Left forelimb (tissue), 1 donor: ENCODE measurements around the gene ABCB1.
"Not testable (repeated sequence)": the region's sequence is repeated elsewhere in the genome, so short reads cannot be mapped to it uniquely, and the experiment has no call there.

Source experiments
- DNase-seq: peaks from one replicate; pipeline ENCODE4 v3.0.0-alpha.2; 2018; ENCODE audit warnings: low spot score

The ABCB1 gene

DNA sequence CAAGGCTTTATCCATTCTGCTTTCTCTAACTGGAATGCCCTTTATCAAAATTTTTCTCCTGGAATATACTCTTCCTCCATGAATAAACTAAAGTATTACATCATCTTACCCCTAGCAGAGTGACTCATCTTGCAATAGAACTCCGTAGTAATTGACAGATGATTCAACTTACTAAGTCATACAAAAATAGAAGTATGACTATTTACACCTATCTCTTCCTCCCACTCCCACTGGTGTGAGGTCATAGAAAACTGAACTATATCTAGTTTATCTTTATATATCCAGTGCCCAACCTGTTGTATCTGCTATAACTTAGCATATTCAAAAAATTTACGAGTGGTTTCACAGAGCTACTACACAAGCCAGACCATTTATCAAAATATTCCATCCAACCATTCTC, 26.1 kb downstream of the ABCB1 start:
- DNase-seq: no peak

DNA sequence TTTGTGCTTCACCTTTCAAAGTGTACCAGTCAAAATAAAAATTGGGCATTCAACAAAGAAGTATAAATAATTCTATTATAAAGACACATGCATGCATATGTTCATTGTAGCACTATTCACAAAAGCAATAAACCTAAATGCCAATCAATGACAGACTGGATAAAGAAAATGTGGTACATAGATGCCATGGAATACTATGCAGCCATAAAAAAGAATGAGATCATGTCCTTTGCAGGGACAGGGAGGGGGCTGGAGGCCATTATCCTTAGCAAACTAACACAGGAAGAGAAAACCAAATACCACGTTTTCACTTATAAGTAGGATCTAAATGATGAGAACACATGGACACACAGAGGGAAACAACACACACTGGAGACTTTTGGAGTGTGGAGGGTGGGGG, 28.2 kb downstream of the ABCB1 start:
- not testable (repeated sequence) for DNase-seq

DNA sequence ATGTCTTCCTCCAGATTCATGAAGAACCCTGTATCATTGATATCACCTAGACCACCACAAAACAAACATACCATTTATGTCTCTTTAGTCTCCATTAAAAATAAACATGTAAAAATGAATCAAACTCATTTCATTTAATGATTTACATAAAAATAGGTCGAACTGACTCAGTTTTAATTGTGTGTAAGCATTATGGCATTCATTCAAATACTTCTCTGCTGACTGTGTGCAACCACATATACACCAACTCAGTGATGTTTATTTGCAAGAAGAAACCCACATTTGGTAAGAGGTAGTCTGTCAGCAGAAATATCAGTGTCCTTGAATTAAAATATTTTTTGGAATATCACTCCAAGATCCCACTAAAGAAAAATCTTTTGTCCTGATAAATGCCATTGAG, 30.5 kb downstream of the ABCB1 start:
- no peak for DNase-seq

DNA sequence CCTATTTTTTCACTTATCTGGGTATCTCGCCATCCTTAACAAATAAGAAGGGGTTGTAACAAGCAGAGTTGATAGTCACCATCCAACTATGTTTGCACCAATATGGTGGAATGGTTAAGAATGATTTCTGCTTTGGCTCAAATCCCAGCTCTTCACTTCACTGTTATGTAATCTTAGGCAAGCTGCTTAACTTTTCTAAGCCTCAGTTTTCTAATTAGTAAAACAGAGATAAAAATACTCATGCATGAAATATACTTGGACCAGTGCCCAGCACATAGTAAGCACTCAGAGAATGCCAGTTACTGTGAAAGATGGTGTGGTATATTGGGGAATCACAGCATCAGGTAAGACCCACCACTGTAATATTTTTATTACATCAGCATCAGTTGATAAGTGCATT, 33.6 kb downstream of the ABCB1 start:
- DNase-seq: no peak

DNA sequence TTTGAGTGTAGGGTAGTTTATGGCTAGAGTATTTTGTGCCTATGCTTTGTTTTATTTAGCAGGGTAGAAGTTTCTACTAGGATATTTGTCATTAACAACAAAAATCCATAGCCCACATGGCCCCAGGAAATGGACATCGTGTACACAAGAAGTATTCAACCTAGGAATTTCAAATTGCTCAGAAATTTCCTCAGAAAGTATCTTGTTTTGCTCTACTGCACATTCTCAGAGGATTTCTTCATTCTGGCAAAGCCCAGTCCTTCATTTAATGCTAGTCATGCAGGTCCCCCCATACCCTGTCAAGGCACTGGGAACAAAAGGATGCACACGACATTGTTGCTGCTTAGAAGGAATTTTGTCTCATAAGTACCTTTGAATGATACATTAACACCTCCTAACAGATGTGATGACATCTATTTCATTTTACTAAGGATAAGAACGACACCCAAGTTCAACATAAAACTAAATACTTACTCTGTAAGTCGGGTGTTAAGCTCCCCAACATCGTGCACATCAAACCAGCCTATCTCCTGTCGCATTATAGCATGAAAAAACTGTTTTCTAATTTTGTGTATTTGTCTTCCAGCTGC, 34.3 kb downstream of the ABCB1 start:
- DNase-seq: no peak

DNA sequence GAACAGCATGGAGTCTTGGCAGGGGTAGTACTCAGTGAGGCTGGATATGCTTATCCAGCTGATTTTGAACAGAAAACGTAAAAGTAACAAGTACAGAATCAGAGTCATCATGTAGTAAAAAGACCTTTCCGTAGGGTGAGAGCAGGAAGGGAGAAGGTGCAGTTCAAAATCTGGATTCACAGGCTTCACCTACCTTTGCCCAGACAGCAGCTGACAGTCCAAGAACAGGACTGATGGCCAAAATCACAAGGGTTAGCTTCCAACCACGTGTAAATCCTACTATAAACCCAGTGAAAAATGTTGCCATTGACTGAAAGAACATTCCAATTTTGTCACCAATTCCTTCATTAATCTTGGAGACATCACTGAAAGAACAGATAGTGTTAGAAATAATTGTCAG, 34.8 kb downstream of the ABCB1 start:
- no peak for DNase-seq

DNA sequence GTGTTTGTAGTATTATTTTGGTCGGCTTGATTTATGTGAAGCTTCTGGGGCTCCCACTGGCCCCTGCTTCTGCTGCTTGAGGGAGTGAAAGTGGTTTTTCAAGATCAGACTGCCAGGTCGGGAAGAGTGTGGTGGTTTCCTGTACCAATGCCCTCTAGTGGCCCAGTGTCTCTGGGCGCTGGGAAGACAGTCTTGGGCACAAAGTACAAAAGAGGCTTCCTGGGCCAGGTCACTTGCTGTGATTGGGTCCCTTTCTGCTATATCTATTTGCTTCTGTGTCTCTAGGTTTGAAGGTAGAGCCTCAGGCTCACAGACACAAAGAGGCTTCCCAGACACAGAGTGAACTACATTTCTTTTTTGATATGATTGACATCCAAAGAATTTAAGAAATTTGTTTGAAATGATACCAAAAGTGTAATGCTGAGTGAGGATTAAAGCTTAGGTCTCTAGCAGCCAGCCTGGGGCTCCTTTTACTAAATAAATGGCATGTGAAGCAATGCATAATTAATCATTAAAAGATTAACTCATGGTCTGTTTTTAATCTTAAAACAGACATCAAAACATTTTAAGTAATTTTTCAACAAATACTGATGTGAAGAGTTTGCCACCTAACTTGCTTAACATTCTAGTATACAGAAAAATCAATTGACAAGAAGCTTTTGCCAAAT, 36.3 kb downstream of the ABCB1 start:
- DNase-seq: no peak

DNA sequence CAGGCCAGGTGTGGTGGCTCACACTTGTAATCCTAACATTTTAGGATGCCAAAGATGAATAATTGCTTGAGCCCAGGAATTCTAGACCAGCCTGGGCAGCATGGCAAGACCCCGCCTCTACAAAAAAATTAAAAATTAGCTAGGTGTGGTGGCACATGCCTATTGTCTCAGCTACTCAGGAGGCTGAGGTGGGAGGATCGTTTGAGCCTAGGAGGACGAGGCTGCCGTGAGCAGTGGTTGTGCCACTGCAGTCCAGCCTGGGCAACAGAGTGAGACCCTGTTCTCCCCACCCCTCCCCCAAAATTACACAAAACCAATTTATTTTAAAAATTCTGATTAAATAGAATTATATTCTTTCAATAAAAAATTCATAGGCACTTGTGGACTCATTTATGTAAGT, 39.0 kb downstream of the ABCB1 start:
- no peak for DNase-seq

DNA sequence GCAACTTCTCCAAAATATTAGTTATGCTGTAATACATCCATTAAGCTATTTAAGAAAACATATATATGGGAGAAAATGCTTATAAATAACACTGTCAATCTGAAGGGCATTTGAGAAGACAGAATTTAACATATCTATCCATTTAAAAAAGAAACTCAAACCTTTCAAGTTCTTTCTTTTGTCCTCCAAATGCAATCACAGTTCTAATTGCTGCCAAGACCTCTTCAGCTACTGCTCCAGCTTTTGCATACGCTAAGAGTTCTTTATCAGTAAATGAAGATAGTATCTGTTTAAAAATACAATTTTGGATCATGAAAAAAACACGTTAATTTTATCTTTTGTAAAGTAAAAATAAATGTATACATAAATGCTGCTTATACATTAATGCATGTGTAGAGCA, 39.6 kb downstream of the ABCB1 start:
- DNase-seq: no peak

GRCh38 chr7:87552351-87552900, 48.3 kb downstream of the ABCB1 start:
- no peak for DNase-seq

GRCh38 chr7:87548123-87548919, 52.4 kb downstream of the ABCB1 start:
- no peak for DNase-seq

DNA sequence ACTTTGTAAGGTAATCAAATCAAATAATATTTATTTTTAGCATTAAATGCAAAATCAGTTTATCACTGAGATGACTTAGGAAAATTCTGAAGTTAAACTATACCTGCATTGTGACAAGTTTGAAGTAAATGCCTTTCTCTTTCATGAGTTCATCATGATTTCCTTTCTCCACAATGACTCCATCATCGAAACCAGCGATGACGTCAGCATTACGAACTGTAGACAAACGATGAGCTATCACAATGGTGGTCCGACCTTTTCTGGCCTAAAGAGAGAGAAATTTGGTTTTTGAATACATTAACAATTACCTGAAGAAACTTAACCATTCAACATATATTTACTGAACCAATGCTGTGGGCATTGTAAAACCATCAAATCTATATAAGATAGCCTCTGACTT, 54.9 kb downstream of the ABCB1 start:
- DNase-seq: no peak

DNA sequence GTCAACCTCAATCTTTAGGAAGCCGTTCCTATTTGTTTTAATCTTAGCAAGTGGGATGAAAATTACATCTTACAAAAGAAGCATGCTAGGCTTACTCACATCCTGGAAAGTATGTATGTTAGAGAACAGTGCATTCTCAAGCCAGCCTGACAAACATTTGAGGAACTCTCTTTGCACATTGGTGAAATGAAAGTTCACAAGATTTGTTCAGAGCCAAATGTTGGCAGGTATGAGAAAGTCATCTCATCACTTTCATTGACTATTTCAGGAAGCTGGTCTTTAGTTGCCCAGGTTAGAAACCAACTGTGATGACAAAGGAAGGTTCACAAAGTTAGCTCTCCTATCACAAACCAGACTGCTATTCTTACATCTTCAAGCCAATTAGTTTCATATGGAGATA, 57.1 kb downstream of the ABCB1 start:
- no peak for DNase-seq

DNA sequence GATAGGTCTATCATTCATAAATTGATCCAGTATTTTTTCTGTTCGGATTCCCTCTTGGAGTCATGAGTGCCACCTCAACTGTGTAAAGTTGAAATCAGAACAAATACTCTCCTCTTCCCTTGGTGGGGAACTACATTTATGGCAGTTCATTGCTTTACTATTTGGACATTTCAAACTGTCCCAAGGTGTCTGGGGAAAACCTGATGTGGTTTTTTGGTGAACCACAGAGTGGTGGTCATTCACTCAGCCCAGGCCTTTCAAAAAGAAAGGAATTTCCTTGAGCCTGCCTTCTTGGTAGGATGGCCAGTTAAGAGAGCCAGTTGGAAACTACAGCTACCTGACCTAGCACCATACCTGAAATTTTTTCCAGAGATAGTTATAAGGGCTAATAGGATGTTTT, 59.0 kb downstream of the ABCB1 start:
- DNase-seq: no peak

- DNase-seq: no peak
Measured at GRCh38 chr7:87538052-87538451, 62.6 kb downstream of the ABCB1 start.

DNA sequence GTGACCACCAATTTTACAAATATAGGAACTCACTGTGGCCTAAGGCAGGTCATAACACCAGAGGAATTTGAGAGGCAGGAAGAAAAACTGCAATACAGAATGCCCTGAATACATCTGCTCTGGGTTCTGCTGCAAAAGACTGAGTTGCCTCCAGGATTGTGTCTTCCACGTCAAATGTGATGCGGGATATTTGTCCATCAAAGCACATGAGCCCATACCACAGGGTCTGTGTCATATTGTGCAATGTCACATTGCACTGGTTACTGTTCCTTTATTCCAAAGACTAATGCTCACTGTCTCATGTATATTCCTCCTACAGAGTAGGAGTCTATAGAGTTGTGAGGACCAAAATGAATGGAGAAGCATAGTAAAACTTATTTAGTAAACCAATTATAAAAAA, 66.6 kb downstream of the ABCB1 start:
- no peak for DNase-seq

DNA sequence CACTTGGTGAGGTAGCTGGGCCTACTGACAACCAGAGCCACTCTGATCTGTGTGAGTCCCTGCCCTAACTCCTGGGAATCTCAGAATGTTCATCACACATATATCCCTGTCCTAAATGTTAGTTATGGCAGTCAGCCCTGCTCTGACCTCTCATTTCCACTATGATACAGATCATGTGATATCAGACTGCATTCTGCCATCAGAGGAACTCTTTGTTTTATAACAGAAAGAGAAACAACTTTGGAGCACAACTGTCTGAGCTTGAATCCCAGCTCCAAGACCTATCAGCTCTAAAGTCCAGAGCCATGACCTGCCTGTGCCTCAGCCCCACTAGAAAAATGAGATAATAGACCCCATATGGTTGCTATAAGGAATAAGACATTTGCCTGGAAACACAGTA, 70.6 kb downstream of the ABCB1 start:
- DNase-seq: no peak

DNA sequence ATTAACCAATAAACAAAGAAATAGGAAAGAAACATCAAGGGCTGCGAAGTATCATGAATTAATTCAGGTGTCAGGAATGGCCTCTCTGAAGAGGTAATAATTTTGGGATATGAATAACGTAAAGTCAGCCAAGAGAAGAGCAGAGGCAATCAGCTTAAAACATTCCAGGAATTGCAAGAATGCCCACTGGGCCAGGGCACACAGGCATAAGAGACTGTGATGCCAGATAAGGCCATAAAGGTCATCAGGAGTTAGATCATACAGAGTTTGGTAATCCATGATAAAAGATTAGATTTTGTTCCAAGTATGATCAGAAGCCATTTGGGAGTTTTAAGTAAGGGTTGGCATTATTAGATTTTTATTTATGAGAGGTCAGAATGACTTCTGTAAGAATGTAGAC, 72.0 kb downstream of the ABCB1 start:
- no peak for DNase-seq

- no peak for DNase-seq
Measured at GRCh38 chr7:87518735-87519134, 81.9 kb downstream of the ABCB1 start.

- no peak for DNase-seq
Measured at GRCh38 chr7:87517891-87518290, 82.8 kb downstream of the ABCB1 start.

- no peak for DNase-seq
Measured at GRCh38 chr7:87517136-87517815, 83.4 kb downstream of the ABCB1 start.

DNA sequence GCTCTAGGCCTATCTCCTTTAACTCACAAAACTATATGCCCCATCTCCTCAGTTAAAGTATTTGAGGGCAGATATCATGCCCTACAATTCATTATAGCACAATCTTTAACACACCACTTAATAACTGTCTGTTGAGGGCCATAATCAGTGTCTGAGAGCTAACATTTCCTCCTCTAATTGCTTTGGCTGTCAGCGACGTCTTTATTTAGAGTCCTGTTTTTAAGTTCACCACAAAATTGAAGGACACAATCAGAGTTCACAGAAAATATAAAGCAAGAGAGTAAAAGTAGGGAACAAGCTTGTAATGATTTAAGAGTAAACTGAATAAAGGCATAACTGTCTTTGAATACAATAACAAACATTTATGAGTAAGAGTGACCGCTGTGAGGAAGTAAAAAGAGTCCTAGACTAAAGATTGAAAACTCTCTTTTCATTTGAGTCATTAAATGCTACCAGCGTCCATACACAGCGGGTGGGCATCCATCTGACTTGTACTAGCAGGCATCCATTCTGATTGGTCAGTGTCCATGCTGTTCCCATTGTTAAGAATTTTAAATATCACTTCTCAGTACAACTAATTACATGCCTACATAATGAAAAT, 86.8 kb downstream of the ABCB1 start:
- no peak for DNase-seq
